Pons (tissue), 1 donor: ENCODE measurements around the gene HS6ST2.

Experiments
- DNase-seq: peaks from one replicate; pipeline ENCODE4 v3.0.0-alpha.2; 2016; ENCODE audit warnings: low spot score

HS6ST2 gene

GRCh38 chrX:132790329-132790728, 168.1 kb downstream of the HS6ST2 start:
- no peak for DNase-seq

- no peak for DNase-seq
Measured at GRCh38 chrX:132786217-132786616, 172.2 kb downstream of the HS6ST2 start.

GRCh38 chrX:132778917-132779316, 179.5 kb downstream of the HS6ST2 start:
- DNase-seq = no peak

- DNase-seq = no peak
Measured at GRCh38 chrX:132776486-132777210, 181.8 kb downstream of the HS6ST2 start.

- no peak for DNase-seq
Measured at GRCh38 chrX:132775263-132775823, 183.1 kb downstream of the HS6ST2 start.

- no peak for DNase-seq
Measured at GRCh38 chrX:132774010-132774714, 184.3 kb downstream of the HS6ST2 start.

GRCh38 chrX:132769609-132770008, 188.8 kb downstream of the HS6ST2 start:
- DNase-seq = no peak

- DNase-seq = no peak
Measured at GRCh38 chrX:132766452-132766851, 192.0 kb downstream of the HS6ST2 start.

- no peak for DNase-seq
Measured at GRCh38 chrX:132763528-132763927, 194.9 kb downstream of the HS6ST2 start.

GRCh38 chrX:132758759-132759158, 199.7 kb downstream of the HS6ST2 start:
- no peak for DNase-seq

GRCh38 chrX:132757066-132757623, 201.3 kb downstream of the HS6ST2 start:
- DNase-seq = no peak

GRCh38 chrX:132756439-132756838, 202.0 kb downstream of the HS6ST2 start:
- no peak for DNase-seq

GRCh38 chrX:132751063-132751690, 207.3 kb downstream of the HS6ST2 start:
- no peak for DNase-seq

GRCh38 chrX:132750331-132751062, 207.9 kb downstream of the HS6ST2 start:
- DNase-seq = no peak

GRCh38 chrX:132749406-132749805, 209.0 kb downstream of the HS6ST2 start:
- no peak for DNase-seq

- DNase-seq = no peak
Measured at GRCh38 chrX:132748909-132749308, 209.5 kb downstream of the HS6ST2 start.

- no peak for DNase-seq
Measured at GRCh38 chrX:132748268-132748667, 210.2 kb downstream of the HS6ST2 start.

- DNase-seq = no peak
Measured at GRCh38 chrX:132745593-132745992, 212.8 kb downstream of the HS6ST2 start.

- DNase-seq = no peak
Measured at GRCh38 chrX:132744470-132744869, 214.0 kb downstream of the HS6ST2 start.

- DNase-seq = no peak
Measured at GRCh38 chrX:132743086-132743485, 215.3 kb downstream of the HS6ST2 start.

- DNase-seq = no peak
Measured at GRCh38 chrX:132742246-132742645, 216.2 kb downstream of the HS6ST2 start.

- DNase-seq = no peak
Measured at GRCh38 chrX:132741689-132742088, 216.7 kb downstream of the HS6ST2 start.
